ENCODE data around the gene NEK3.
"Not testable (repeated sequence)": the region's sequence is repeated elsewhere in the genome, so short reads cannot be mapped to it uniquely, and the experiment has no call there.

NEK3 gene

DNA sequence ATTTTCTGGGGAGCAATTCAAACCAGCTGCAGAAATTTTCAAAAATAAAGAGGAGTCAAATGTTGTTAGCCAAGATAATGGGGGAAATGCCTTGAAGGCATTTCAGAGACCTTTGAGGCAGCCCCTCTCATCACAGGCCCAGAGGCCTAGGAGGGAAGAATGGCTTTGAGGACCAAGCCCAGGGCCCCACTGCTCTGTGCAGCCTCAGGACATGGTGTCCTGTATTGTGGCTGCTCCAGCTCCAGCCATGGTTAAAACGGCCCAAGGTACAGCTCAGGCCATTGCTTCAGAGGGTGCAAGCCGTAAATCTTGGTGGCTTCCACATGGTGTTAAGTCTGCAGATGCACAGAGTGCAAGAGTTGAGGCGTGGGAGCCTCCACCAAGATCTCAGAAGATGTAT lies 62.6 kb downstream of the NEK3 start:
- TF ChIP-seq, protein P1, sequence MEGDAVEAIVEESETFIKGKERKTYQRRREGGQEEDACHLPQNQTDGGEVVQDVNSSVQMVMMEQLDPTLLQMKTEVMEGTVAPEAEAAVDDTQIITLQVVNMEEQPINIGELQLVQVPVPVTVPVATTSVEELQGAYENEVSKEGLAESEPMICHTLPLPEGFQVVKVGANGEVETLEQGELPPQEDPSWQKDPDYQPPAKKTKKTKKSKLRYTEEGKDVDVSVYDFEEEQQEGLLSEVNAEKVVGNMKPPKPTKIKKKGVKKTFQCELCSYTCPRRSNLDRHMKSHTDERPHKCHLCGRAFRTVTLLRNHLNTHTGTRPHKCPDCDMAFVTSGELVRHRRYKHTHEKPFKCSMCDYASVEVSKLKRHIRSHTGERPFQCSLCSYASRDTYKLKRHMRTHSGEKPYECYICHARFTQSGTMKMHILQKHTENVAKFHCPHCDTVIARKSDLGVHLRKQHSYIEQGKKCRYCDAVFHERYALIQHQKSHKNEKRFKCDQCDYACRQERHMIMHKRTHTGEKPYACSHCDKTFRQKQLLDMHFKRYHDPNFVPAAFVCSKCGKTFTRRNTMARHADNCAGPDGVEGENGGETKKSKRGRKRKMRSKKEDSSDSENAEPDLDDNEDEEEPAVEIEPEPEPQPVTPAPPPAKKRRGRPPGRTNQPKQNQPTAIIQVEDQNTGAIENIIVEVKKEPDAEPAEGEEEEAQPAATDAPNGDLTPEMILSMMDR (IDR thresholded peaks at IDR 0.05; ENCODE audit: borderline replicate concordance, insufficient read depth, low read depth, low read length) = no peak
- H3K4me3 ChIP-seq (ENCODE audit: low read depth, low read length) = no peak overlapping the region

DNA sequence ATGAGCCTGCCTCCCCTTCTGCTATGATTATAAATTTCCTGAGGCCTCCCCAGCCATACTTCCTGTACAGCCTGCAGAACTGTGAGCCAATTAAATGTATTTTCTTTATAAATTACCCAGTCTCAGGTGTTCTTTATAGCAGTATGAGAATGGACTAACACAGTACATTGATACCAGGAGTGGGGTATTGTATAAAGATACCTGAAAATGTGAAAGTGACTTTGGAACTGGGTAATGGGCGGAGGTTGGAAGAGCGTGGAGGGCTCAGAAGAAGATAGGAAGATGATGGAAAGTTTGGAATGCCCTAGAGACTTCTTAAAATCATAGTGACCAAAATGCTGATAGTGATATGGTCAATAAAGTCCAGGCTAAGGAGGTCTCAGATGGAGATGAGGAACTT lies 63.3 kb downstream of the NEK3 start:
- TF ChIP-seq, protein P1 (IDR thresholded peaks at IDR 0.05; ENCODE audit: borderline replicate concordance, insufficient read depth, low read depth, low read length) = no peak
- no peak overlapping the region for H3K4me3 ChIP-seq (ENCODE audit: low read depth, low read length)

DNA sequence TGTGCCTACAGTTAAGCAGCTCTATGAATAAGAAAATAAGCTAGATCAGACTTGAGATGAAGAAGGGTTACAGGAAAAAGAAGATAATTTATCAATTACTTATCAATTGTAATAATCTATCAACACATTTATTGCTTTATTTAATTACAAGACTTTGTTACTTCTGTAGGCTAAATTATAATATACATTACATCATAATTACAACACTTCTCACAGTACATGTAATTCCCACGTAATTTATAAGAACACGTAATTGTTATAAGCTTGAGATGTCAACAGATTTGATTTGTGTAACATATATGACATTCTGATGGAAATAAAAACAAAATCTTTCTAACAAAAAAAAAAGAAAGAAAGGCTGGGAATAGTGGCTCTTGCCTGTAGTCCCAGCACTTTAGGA lies 67.3 kb downstream of the NEK3 start:
- TF ChIP-seq, protein P1 (IDR thresholded peaks at IDR 0.05; ENCODE audit: borderline replicate concordance, insufficient read depth, low read depth, low read length) = no peak
- no peak overlapping the region for H3K4me3 ChIP-seq (ENCODE audit: low read depth, low read length)

DNA sequence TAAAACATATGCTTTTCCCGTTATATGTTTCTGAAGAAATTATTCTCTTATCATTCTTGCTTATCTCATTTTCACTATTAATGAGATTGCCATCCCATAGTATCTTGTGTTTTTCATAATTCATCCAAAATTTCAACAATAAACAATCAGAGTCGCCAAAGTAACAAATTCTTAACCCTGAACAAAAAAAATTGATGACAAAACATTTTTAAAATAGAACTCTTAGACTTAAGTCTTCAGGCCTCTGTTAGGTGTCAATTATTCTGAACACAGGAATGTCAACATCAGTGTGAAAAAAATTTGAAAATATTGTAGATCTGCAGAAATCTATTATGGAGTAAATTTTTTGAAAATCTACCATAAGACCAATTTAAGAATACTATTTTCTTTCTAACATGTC lies 67.9 kb downstream of the NEK3 start:
- TF ChIP-seq, protein P1 (IDR thresholded peaks at IDR 0.05; ENCODE audit: borderline replicate concordance, insufficient read depth, low read depth, low read length) = no peak
- no peak overlapping the region for H3K4me3 ChIP-seq (ENCODE audit: low read depth, low read length)

DNA sequence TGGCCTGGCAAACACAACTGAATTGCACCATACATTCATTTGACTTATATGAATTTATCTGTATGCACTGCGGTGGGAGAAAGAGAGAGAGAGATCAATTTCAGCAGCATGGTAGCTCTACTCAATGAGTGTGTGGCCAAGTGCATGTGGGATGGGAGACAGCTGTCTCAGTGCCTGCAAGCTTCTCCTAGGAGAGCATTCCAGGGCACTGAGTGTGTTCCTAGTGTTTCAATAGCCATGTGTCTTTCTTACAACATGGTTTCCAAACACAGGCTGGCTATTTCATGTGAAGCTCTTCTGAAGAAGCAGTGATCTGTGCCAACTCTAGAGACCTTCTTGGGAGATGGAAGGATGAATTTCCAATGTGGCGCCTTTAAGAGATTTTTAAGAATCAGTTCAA lies 74.0 kb downstream of the NEK3 start:
- H3K4me3 ChIP-seq (ENCODE audit: low read depth, low read length) = no peak overlapping the region
- TF ChIP-seq, protein P1 (IDR thresholded peaks at IDR 0.05; ENCODE audit: borderline replicate concordance, insufficient read depth, low read depth, low read length) = no peak

DNA sequence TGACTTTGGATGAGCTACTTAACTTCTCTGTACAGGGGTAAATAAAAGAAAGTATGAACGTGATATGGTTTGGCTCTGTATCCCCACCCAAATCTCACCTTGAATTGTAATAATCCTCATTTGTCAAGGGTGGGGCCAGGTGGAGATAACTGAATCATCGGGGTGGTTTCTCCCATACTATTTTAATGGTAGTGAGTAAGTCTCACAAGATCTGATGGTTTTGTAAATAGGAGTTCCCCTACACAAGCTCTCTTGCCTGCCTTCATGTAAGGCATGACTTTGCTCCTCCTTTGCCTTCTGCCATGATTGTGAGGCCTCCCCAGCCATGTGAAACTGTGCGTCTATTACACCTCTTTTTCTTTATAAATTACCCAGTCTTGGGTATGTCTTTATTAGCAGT lies 74.4 kb downstream of the NEK3 start:
- not testable (repeated sequence) for H3K4me3 ChIP-seq (ENCODE audit: low read depth, low read length)

Measured in GM12875 (cell line).